H1 (cell line): ENCODE results near the gene DDX1. TPM values are rescaled to one million over a fixed set of nuclear protein-coding genes. Genes with fewer than 3 reads are reported as not detected.

ENCODE experiments used
- CHD7 ChIP-seq: fragments of 300-600 bp; sonication (generic); IDR thresholded peaks from 2 replicates; pipeline ENCODE4 v1.7.1; 2012; ENCODE audit warnings: low read length, moderate library complexity, mild to moderate bottlenecking, inconsistent platforms; ENCODE audit not compliant: insufficient replicate concordance
- EP300 ChIP-seq, 2 experiments: IDR thresholded peaks; 1 replicate in 1 of 2; 2 replicates in 1 of 2; pipeline ENCODE4 v1.6.1; 2011 to 2012; ENCODE audit warnings: low read depth in 2 of 2, low read length in 2 of 2, mild to moderate bottlenecking in 2 of 2, borderline replicate concordance in 1 of 2, inconsistent platforms in 1 of 2, moderate library complexity in 1 of 2
- EZH2 ChIP-seq: fragments of 200-600 bp; sonication (generic); IDR thresholded peaks from 2 replicates; pipeline ENCODE4 v1.7.1; 2012; ENCODE audit warnings: low read depth, mild to moderate bottlenecking, moderate library complexity, low read length, inconsistent platforms; ENCODE audit not compliant: severe bottlenecking
- HDAC2 ChIP-seq, 2 experiments: fragments of 300-600 bp in 1 of 2; sonication (generic) in 1 of 2; IDR thresholded peaks; 2 replicates each; pipeline ENCODE4 v1.6.1; 2011 to 2012; ENCODE audit warnings: low read depth in 2 of 2, low read length in 2 of 2, mild to moderate bottlenecking in 2 of 2, moderate library complexity in 2 of 2, borderline replicate concordance in 1 of 2, inconsistent platforms in 1 of 2
- polyA plus RNA-seq, 7 experiments: library from polyadenylated mRNA; depleted of rRNA in 3 of 7; stranded (reverse) in 5 of 7; unstranded in 2 of 7; fragments of >200 nt in 5 of 7; fragments of 200-250 nt in 2 of 7; gene quantifications; 1 replicate in 5 of 7; 2 replicates in 1 of 7; 4 replicates in 1 of 7; pipeline versions ENCODE4 v1.2.1 to v1.2.3, GENCODE V29; 2011 to 2013; ENCODE audit warnings: missing spikeins in 2 of 7, mixed read lengths in 2 of 7
- total RNA-seq: library from RNA; stranded (reverse); fragmentation: NEBNext Ultra II Directional; extraction: Animal tissue kit (Norgen Biotek cat#: 25700); gene quantifications from 2 replicates; pipeline ENCODE4 v1.2.1, GENCODE V29; 2021

DDX1 gene
- total and polyA plus RNA-seq, 2 of the 8 experiments (the other 6 are each of a cell fraction or from before 2014, with no cell fraction given) = 51.1 to 161 TPM

- no peak for TF ChIP-seq CHD7
- TF ChIP-seq EP300 (IDR thresholded peaks at IDR 0.05; ENCODE audit: borderline replicate concordance in 1 of 2, low read depth in 2 of 2, low read length in 2 of 2) = no peak
- TF ChIP-seq HDAC2 (IDR thresholded peaks at IDR 0.05; ENCODE audit: borderline replicate concordance in 1 of 2, low read depth in 2 of 2, low read length in 2 of 2) = no peak
- no peak for TF ChIP-seq EZH2
These were observed 77.1 kb downstream of the DDX1 start (continued) for GRCh38 chr2:15668611-15669305.
